Measurements from ENCODE around the gene LIG4. TPM values are rescaled to one million over a fixed set of nuclear protein-coding genes. Genes with fewer than 3 reads are reported as not detected.

The LIG4 gene
- total RNA-seq, 4 donors from 2014 or later, result 10.1 to 17.4 (median 11.0) TPM

- TF ChIP-seq CTCF (IDR thresholded peaks at IDR 0.05; ENCODE audit: low read depth), result no peak
These were observed 49.3 kb downstream of the LIG4 start for GRCh38 chr13:108166078-108166477.

GRCh38 chr13:108158746-108159145 lies 56.6 kb downstream of the LIG4 start:
- no peak for TF ChIP-seq CTCF (IDR thresholded peaks at IDR 0.05; ENCODE audit: low read depth)

Other genes starting within 250 kb of the LIG4 start
- gene ABHD13, start 2.9 kb upstream of the LIG4 start, total RNA-seq, result 10 to 100 TPM in 3 of 4 donors, 1 to 10 TPM in 1; 9.6 to 17.1 (median 12.4) TPM
- 10 to 100 TPM in 2 of 4 donors, 1 to 10 TPM in 2; 4.8 to 30.3 (median 9.4) TPM for gene TNFSF13B, start 54.2 kb upstream of the LIG4 start, total RNA-seq

Measured in subcutaneous adipose tissue (tissue), 4 donors.